Measurements from ENCODE around the gene UBE3B.
A peak's percentile ranks its signal among the peaks of the same experiment; 100 is the strongest.

The UBE3B gene

DNA sequence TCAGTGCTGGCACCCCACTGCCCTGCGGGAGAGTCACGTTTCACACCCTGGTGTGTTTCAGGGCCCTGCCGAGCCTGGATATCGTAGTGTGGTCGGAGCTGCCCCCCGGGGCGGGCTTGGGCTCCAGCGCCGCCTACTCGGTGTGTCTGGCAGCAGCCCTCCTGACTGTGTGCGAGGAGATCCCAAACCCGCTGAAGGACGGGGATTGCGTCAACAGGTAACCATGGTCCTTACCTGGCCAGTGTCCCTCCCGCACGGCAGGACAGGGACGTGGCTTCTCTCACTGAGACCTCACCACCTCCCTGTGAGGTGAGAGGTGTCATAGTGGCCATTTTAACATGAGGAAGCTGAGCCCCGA is 103.9 kb downstream of the UBE3B start:
- no peaks in the 10 kb centered on the region for H3K9me3 ChIP-seq
- no peak overlapping the region for H3K27ac ChIP-seq
- TF ChIP-seq CTCF (IDR thresholded peaks at IDR 0.05), result no peak
- H3K4me1 ChIP-seq (ENCODE audit: control insufficient read depth in 1 of 2, insufficient read depth in 1 of 2, low read depth in 1 of 2, low read length in 1 of 2), result peaks cover 10 to 18% of the 10 kb centered on the region in 2 experiments
- no peak overlapping the region for H3K4me3 ChIP-seq (ENCODE audit: low read depth in 1 of 2, low read length in 1 of 2)
- no peaks in the 10 kb centered on the region for H3K27me3 ChIP-seq
- peaks cover 61% of the 10 kb centered on the region for H3K36me3 ChIP-seq

- H3K4me3 ChIP-seq (ENCODE audit: low read depth in 1 of 2, low read length in 1 of 2), result no peak overlapping the region
- TF ChIP-seq CTCF (IDR thresholded peaks at IDR 0.05), result no peak
- H3K9me3 ChIP-seq, result no peaks in the 10 kb centered on the region
- peaks cover 66% of the 10 kb centered on the region for H3K36me3 ChIP-seq
- H3K27me3 ChIP-seq, result no peaks in the 10 kb centered on the region
- no peak overlapping the region for H3K27ac ChIP-seq
- peaks cover 10 to 18% of the 10 kb centered on the region in 2 experiments for H3K4me1 ChIP-seq (ENCODE audit: control insufficient read depth in 1 of 2, insufficient read depth in 1 of 2, low read depth in 1 of 2, low read length in 1 of 2)
These were observed 104.4 kb downstream of the UBE3B start for GRCh38 chr12:109581856-109582255.

DNA sequence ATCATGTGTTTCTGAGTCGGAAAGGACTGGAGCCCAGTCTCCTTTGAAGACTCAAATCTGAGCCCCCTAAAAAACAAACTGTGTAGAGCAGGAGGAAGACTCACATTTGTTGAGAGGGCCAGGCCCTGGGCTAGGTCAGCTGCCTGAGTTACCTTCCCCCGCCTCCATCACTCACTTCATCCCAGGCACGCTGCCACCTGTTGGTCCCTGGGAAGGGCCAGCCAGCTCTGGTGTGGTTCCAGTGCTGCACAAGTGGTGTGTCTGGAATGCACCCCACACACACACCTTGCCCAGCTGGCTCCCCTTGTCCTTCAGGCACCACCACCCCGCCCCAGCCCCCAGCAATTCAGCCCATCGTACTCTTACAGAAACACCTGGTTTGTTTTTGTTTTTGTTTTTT is 105.2 kb downstream of the UBE3B start:
- H3K27me3 ChIP-seq, result no peaks in the 10 kb centered on the region
- peaks cover 10 to 18% of the 10 kb centered on the region in 2 experiments for H3K4me1 ChIP-seq (ENCODE audit: control insufficient read depth in 1 of 2, insufficient read depth in 1 of 2, low read depth in 1 of 2, low read length in 1 of 2)
- peaks cover 66% of the 10 kb centered on the region for H3K36me3 ChIP-seq
- H3K4me3 ChIP-seq (ENCODE audit: low read depth in 1 of 2, low read length in 1 of 2), result no peak overlapping the region
- no peaks in the 10 kb centered on the region for H3K9me3 ChIP-seq
- H3K27ac ChIP-seq, result no peak overlapping the region
- TF ChIP-seq CTCF (IDR thresholded peaks at IDR 0.05), result no peak

GRCh38 chr12:109583733-109584132 is 106.3 kb downstream of the UBE3B start:
- H3K27me3 ChIP-seq, result no peaks in the 10 kb centered on the region
- no peak for TF ChIP-seq CTCF (IDR thresholded peaks at IDR 0.05)
- H3K9me3 ChIP-seq, result no peaks in the 10 kb centered on the region
- peaks cover 10 to 18% of the 10 kb centered on the region in 2 experiments for H3K4me1 ChIP-seq (ENCODE audit: control insufficient read depth in 1 of 2, insufficient read depth in 1 of 2, low read depth in 1 of 2, low read length in 1 of 2)
- no peak overlapping the region for H3K4me3 ChIP-seq (ENCODE audit: low read depth in 1 of 2, low read length in 1 of 2)
- H3K36me3 ChIP-seq, result peaks cover 66% of the 10 kb centered on the region
- peak overlapping the region; percentile 46 for H3K27ac ChIP-seq

Measured in neutrophil (primary cell).